ENCODE results near the gene ASPA.

- TF ChIP-seq CTCF (conservative IDR thresholded peaks at IDR 0.05; ENCODE audit: low read length) (no peak), EZH2phosphoT487 (IDR thresholded peaks at IDR 0.05; ENCODE audit: borderline replicate concordance, low read depth, low read length) (no peak)
Measured at GRCh38 chr17:3440451-3440850, 35.3 kb upstream of the ASPA start.
